HG02623 (cell line): Measurements from ENCODE around the gene KIAA1755.

ENCODE experiments used
- ATAC-seq: cut with Tn5 transposase; IDR thresholded peaks from one replicate; pipeline ENCODE4 v1.9.1; 2021; ENCODE audit warnings: moderate library complexity; ENCODE audit not compliant: unreplicated experiment

The KIAA1755 gene

DNA sequence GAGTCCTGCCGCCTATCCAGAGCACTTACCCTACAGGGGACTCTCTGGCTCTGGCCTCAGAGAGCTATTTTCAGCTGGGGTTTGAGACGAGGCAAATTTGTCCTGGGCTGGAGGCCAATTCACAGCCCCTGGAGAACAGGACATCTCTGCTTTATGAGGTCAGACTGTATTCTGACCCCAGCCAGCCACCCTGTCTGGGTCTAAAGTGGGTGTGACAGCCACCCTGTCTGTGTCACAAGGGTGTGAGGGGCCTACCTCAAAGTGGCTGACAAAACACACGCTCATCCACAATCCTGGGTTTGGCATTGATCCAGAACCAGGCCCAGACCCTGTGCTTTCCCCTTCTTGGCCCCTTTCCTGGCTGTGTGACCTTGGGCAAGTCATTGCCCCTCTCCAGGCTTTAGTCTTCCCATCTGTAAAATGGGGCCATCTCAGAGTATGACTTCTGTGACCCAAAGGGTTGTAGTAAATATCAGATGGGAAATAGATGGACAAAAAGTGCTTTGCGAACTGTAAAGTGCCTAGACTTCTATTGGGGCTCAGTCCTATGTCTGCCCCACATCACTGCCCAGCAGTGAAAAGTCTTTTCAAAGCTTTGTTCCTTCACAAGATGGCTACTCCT, 51.4 kb downstream of the KIAA1755 start:
- no peak for ATAC-seq

DNA sequence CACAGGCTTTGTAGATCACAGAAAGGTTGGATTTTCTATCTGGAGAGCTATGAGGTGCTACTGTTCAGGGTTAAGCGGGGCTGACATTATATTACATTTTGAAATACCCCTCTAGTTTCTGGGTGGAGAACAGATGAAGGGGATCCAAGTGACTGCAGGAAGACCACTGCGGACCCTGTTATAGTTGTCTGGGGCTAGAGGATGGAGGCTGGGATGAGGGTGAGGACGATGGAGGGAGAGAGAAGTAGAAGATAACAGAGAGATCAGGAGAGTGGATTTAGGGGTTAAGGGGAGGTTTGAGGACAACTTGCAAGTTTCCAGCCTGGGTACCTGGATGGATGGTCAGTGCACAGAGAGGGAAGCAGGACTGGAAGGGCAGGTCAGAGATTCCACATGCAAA, 52.0 kb downstream of the KIAA1755 start:
- no peak for ATAC-seq

DNA sequence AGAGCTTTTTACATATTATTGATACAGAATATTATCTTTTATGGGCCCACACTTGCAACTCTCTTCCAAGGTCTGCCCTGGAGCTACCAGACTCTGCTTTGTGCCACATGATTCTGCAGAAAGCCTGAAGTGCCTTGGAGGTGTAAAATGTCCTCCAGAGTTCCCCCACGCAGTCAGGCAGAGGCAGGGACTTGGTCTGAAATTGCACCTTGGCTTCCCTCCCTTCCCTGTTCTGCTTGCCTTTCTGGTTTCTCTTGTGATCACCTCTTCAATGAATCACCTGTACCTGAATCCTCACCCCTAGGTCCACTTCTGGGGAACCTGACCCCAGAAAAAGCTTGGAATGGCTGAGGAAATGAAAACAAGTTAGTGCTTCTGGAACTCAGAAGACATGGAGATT, 52.4 kb downstream of the KIAA1755 start:
- no peak for ATAC-seq

DNA sequence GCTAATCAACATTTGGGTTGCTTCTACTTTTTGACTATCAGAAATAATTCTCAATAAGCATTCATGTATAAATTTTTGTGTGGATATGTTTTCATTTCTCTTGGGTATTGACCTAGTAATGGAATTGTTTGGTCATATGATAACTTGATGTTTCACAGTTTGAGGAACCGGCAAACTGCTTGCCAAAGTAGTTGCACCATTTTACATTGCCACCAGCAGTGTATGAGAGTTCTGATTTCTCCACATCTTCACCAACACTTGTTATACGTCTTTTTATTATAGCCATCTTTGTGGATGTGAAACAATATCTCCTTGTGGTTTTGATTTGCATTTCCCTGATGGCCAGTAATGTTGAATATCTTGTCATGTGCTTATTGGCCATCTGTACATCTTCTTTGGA, 52.9 kb downstream of the KIAA1755 start:
- ATAC-seq, result no peak

DNA sequence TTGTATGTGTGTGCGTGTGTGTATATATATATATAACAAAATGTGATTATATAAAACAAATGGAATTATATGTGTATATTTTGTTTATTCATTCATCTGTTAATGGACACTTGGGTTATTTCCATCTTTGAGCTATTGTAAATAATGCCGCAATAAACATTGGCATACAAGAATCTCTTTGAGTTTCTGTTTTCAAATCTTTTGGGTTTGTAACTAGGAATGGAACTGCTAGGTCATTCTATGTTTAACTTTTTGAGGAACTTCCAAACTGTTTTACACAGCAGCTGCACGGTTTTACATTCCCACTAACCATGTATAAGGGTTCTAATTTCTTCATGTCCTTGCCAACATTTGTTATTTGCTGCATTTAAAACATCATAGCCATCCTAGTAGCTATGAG, 55.5 kb downstream of the KIAA1755 start:
- ATAC-seq, result no peak

DNA sequence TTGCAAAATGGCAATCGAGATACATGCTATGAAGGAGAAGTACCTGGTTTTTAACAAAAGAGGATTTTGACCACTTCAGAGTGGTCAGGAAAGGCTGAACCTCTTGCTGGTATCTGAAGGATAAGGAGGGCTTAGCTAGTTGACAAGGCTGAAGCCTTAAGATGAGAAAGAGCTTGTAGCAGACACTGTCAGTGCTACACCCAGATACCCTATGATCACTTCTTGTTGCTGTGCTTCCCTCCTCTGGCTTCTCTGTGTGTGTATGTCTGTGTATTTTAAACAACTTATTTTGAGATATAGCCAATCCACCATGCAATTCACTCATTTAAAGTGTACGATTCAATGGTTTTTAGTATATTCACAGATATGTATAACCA, 56.6 kb downstream of the KIAA1755 start:
- no peak for ATAC-seq

DNA sequence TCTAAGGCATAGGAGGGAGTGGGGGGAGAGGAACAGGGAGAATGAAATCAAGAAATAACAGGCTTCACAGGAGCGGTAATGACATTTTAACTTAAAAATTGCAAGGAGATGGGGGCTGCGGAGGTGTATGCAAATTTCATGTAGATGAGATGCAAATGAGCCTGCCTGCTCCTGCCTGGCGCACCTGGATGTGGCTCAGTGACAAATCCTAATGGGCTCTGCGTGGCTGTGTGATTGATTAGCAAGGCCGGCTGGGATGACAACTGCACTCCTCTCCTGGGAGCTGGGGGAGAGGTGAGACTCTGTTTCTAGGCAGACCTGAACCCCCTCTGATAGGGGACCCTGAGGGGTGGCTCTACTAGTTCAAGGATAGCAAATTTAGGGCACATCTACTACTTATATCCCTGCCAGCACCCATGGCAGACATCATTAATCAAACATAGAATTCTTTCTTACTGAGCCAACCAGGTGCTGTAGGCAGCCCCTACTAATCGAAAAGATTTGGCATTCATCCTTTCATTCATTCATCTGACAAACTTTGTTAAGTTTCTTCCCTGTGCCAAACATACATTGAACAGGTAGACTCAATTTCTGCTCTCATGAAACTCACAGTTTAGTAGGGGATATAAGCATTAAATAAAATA, 57.1 kb downstream of the KIAA1755 start:
- no peak for ATAC-seq

DNA sequence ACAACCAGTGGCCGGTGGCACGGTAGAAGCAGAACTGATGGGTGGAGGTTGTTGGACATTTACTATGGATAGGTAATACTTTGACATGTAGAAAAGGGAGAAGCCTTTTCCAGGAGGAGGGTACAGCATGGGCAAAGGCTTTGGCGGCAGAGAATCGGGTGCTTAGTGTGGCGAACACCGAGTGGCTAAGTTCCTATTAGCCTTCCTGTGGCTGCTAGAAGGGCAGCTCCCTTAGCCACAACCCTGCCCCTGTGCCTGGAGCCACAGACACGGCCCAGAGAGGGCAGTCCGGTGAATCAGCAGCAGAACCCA, 57.6 kb downstream of the KIAA1755 start:
- ATAC-seq, result no peak

DNA sequence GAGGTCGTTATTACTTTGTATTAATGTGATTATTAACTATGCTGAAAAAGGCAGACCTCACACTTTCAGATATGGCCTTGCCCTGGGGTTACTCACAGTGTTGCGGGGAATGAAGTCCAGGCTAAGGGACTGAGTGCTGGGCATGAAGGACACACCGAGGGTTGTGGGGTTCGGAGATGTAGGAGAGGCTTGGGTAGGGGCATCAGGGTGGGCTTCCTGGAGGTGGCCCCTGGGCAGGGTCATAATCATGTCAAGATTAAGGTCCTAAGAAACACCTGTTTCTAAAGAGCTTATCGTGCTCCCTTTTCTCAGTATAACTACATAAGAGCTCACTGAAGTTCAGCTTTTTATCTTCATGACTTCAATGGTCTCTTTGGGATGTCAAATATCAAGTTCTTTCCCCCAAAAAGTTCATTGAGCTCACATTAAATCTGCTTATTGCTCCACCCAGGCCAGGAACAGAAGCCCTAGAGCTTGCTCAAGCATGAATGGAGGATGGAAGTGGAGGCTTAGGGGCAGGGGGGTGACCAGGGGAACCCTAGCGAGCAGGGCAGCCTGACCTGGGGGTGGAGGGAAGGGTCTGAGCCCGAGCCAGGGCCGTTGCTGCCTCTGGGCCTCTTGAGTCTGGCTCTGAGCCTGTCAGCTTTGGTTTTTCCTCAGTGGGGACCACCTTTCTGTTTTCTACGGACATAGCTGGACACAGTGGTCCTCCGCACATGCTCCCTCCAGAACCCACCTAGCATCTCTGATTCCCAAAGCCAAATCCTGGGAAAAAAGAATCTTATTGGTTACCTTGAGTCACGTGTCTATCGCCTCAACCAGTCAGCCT, 58.2 kb downstream of the KIAA1755 start:
- no peak for ATAC-seq

DNA sequence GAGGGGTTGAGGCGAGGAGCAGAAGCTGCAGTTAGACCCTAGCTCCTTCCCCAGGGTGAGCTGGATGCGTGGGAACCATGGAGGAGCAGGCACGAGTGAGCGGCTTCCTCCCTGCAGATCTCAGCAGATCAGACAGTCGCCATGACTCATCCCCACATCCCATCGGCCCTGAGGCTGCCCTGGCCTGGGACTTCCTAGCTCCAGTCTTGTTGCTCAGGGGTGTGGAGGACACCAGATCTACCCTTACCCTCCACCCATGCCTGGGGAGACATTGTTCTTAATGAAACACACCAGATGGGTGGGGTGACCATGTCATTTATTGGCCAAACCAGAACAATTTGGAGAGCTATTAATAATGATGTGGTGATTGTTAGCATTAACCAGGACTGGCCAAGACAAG, 59.2 kb downstream of the KIAA1755 start:
- no peak for ATAC-seq

DNA sequence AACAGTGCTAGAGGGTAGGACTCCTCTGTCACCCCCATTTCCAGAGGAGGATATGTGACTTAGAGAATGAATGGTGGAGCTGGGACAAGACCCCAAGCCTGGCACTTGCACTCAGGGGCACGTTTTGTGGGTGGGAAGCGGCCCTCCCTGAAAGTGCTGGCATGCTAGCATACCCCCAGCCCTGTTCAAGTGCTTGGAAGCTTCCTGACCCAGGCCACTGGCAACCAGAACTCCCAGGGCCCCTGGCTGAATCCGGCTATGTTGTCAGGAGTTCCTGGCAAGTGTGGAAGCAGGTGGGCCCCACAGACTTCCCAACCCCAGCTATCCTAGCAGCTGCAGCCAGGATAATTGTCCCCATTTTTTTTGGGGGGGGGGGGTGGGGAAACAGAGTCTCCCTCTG, 59.9 kb downstream of the KIAA1755 start:
- ATAC-seq, result no peak

DNA sequence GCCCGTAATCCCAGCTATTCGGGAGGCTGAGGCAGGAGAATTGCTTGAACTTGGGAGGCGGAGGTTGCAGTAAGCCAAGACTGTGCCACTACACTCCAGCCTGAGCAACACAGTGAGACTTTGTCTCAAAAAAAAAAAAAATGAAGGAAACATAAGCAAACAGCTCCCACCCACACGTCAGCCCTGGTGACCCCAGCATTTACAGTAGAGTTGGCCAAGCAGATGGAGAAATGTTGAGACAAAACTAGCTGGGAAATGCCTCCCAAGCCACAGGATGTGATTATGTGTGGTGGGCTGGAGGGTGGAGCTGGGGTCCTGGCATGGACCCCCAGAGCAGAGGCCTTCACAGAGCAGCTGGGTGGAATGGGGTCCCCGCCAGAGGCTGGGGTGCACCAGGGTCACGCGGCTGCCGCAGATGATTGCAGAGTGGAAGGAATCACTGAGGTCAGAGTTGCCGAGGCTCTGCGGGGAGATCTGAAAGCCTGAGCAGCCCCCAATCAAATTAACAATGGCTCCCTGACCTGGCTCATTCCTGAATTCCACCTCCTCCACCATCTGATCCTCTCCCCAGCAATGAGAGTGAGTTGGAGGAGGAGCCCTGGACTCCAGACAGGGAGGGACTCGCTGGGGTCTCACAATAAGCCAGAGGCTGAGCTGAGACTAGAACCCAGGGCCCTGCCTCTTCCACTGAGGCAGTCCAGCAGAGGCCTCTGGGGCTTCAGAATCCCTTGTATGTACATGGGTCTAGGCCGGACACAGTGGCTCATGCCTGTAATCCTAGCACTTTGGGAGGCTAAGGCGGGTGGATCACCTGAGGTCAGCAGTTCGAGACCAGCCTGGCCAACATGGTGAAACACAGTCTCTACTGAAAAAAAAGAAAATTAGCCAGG, 60.8 kb downstream of the KIAA1755 start:
- no peak for ATAC-seq

DNA sequence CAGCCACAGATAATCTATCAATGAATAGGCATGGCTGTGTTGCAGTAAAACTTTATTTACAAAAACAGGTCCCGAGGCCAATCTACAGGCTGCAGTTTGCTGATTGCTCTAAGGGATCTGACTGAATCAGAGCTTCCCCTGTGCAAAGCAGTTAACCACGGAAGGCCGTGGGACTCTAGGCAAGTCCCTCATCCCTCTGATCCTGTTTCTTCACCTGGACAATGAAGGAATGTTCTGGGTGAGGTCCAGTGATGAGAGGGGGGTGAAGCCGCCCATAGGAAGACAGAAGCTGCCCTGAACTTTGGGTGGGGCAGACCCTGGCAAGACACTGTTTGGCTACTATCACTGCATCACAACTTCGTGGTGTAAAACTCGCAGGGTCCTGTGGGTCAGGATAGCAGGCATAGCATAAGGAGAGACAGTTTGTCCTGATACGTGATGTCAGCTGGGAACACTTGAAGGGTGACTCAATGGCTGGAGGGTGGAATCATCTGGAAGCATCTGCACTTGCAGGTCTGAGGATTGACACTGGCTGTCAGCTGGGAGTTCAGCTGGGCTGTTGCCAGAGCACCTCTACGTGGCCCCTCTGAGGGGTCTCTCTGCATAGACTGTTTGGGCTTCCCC, 62.2 kb downstream of the KIAA1755 start:
- ATAC-seq, result no peak

DNA sequence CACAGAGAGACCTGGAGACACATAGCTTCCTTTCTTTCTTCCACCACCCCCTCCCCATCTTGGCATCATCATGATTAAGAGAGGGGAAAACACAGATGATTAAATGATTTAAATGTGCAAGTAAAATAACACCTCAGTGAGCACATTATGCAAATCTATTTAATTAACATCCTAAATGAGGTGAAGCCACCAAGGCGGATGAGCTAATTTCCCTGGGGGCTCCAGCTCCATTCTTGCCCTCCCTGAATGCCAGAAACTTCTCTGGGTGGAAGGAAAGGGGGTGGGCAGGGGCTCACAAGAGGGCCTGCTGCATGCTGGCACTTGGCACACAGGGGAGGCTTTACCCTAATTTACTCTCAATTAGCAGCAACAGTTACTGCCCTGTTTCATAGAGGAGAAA, 62.9 kb downstream of the KIAA1755 start:
- no peak for ATAC-seq

DNA sequence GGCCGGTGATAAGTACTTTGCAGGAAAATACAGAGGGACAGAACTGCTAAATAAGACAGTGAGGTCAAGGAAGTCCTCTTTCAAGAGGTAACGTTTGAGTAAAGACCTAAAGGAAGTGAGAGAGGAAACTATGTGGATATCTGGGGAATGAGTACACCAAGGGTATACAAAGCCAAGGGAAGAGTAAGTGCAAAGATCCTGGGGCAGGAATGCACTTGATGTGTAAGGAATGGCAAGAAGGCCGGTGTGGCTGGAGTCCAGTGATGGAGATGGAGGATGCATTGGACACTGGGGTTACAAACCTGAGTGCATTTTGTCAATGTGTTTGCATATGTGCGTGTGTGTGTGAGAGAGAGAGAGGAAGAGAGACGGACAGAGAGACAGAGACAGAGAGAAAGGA, 63.3 kb downstream of the KIAA1755 start:
- no peak for ATAC-seq

DNA sequence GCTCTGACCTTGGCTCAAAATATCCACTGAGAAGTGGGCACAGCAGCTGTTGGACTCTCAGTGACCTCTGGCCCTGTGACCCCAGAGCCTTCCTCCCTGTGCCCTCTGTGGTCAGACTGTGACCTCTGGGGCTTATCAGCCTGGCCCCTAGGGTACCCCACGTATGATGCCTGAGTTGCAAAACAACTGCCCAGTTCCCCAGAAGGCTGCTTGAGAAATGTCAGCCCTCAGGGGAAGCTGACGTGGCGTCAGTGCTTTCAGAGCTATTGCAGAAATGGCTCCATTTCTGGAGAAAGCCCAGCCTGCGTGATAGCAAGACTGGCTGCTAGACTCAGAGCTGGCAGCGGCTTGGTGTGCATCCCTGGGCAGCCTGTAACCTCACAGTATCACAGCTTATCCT, 63.9 kb downstream of the KIAA1755 start:
- no peak for ATAC-seq

DNA sequence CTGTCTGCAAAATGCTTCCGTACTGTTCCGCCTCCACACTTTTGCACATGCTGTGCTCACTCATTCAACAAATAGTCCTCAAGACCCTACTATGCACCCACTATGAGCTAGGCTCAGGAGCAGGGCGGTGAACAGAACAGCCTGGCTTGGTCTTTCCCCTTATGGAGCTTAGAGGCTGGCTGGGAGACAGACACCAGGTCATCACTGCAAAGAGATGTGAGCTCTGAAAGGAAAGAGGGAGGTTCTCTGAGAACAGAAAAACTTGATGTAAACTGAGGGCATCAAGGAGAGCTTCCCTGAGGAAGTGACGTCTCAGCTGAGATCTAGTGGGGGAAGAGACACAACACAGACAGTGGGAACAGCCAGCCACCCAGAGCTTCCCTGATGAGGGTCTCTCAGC, 64.5 kb downstream of the KIAA1755 start:
- ATAC-seq, result no peak

DNA sequence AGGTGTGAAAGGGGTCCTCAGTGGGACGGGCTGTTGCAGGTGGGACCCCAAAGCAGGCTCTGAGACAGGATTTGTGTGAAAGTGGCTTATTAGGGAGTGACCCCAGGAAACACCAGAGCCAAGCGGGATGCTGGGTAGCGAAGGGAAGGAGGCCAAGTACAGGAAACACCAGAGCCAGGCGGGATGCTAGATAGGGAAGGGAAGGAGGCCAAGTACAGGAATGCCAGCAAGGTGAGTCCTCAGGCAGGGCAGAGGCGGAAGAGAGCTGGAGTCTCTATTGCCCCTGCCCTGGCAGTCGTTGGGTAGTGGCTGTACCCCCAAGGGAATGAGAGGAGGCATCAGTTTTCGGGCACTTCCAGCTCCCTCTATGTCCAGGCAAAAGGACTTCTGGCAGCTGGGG, 65.0 kb downstream of the KIAA1755 start:
- ATAC-seq, result no peak

DNA sequence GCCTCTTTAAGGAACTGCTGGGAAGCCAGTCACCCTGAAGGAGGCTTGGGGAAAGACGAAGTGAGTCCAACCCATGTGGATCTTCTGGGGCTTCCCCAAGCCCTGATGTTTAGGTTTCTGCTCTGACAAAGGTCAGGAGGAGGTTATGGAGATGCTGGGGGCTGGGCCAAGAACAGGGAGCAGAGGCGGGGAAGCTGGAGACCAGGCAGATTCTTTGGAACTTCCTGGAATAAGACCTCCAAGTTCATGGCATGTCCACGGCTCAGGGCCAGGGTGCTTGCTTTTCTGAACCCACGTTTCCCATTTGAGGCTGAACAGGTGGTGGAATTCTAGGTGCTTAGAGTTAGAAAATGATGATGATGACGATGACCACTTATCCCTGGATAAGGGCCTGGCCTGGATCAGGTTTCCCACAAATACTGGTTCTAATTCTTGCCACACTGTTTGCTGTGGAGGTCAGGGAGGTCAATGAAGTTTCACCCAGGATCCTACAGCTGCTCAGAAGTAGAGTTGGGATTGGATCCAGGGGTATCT, 65.5 kb downstream of the KIAA1755 start:
- ATAC-seq, result no peak

DNA sequence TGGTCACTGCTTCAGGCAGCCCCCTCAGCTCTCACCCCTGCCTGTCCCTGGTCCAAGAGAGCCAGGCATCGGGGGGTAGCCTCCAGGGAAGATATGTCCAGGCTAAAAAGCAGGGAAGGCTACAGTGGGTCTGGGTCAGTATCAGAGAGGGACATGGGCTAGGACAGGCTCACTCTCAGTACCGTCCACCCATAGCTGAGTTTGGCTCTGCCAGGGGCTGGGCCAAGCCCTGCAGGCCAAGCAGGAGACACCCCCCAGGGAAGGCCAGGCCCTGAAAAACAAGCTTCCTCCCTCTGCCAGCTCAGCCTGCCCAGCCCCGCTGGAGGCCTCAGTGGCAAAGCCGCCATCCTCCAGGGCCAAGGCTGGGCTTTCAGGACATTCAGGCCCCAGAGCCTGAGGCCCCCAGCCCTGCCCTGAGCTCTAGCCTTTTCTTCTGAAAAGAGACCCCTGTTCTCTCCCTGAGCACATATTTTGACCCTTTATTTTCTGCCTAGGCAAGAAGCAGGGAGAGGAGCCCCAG, 66.9 kb downstream of the KIAA1755 start:
- no peak for ATAC-seq
